ENCODE data around the gene ANO4.
"Not testable (repeated sequence)": the region's sequence is repeated elsewhere in the genome, so short reads cannot be mapped to it uniquely, and the experiment has no call there.

Gene ANO4

DNA sequence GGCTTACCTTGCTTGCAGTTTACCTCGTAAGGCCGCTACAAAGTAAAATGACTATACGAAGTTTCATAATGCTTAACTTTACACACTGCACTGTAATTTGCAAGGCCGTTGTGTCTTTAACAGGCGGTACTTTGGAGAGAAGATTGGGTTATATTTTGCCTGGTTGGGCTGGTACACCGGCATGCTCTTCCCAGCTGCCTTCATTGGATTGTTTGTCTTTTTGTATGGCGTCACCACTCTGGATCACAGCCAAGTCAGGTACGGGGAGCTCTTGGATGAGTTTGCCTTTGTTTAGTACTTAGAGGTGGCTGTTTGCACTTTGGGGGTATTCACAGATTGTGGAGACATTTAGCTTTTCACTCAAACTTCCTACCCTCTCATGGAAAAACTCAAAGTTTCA, 247.6 kb downstream of the ANO4 start:
- no peak for DNase-seq (ENCODE audit: low read depth in 2 of 2)

DNA sequence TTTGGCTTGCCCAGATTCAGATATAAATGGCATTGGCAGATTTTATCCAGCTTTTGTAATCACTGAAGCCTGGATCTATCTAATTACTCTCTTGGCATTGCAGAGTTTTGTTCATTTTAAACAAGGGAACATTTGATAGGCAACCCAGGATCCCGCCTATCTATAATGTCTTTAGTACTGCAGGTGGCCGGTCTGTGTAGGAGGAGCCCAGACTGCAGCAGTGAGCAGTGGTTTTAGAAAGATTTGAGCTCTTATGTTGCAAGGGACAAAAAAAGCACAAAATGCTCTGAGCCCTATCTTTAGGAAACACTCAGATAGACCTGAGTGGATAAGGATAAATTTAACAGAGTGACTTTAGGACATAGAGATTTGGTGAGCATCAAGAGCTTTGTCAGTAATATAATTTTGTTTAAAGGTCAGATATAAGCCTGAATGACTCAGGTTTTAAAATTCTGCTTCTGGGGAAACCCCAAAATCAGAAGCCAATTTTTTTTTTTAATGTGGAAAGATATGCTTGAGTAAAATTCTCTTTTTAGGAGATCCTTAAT, 250.0 kb downstream of the ANO4 start:
- no peak for DNase-seq (ENCODE audit: low read depth in 2 of 2)

DNA sequence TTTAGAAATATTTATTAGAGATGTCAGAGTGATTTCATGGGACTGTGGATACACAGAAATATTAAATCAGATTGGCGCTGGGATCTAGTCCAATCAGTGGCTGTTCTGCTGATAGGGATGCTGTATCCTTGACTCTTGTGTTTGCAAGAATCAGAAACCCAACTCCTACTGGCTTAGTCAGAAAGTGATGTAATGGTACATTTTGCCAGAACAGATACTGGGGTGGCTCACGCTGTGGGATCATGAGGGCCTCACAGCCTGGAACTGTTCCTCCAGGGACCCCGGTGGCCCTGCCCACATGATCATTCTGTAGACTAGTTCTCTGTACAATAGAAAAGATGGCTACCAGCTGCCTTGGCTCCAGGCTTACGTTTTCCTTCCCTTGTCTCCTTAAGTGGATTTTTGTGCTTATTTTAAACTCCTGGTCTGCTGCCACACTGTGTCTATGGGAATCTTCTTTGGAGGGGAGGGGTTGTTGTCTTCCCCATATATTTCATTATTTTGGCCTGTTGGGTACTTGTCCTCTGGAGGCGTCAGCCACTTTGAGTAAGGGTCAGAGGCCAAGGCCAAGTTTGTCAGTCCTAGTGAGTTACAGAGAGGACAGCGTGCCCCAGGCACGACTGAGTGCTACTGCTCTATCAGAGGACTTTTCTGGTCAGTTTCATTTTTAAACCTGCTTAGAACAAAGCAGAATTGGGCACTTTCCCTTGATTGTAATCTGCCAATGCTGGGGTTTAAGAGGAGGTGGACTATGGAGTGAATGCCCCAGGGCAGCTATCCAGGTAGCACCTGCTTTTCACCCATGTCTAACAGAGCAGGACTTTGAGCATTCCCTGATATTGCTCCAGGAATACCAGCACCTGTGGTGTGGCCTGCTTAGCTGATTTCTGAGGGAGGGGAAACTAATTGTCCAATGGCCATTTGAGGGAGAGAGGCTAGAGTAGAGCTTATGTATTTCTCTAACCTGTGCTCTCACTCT, 251.2 kb downstream of the ANO4 start:
- no peak for DNase-seq (ENCODE audit: low read depth in 2 of 2)

DNA sequence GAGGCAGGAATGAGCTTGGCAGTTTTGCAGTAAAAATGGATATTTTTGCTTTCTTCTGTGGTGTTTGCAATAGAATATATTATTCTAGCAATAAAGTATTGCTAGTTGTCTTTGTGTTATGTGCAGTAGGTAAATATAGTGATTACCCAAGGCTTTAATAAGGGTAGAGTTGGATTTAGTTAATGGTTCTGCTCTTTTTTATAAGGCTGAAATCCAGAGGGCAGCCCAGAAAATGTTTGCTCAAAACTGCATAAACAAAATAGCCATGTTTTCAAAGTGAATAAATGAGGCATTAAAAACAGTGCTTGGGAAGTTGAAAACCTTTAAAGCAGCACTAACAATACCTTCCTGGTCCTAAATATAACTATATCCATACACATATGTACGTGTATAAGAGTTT, 253.1 kb downstream of the ANO4 start:
- no peak for DNase-seq (ENCODE audit: low read depth in 2 of 2)

DNA sequence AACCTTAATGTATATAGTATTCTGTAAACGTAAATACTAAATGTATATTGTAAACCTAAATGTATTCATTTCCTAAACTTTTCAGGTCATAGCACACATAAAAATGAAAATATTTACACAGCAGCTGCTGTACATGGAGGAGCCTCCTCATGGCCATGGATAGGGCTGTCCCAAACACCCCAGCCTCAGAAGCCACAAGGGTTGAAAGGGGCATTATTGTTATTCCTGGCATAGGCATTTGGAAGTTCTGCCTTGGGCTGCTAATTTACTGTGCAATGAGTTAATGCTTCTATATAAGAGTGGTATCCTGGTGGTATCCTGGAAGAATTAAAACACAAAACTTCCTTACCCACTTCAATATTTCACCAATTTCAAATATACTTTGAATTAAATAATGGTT, 256.1 kb downstream of the ANO4 start:
- DNase-seq (ENCODE audit: low read depth in 2 of 2): no peak

DNA sequence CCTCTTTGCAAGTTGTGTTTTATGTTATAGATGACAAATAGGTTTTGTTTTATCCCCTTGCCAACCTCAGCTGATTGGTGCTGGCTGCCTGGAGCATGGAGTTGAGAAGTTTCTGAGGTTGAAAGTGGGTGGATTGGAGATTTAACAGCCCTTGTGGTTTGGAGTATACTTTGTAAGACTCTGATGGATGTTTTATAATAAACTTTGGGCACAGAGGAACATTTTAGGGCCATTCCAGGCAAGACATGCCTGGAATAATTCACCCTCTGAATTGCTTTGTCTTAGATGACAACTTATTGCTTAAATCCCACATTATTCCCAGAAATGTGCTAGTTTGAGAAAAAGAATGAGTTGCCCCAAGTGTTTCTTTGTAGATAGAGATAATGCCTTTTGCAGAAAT, 256.6 kb downstream of the ANO4 start:
- DNase-seq (ENCODE audit: low read depth in 2 of 2): no peak

DNA sequence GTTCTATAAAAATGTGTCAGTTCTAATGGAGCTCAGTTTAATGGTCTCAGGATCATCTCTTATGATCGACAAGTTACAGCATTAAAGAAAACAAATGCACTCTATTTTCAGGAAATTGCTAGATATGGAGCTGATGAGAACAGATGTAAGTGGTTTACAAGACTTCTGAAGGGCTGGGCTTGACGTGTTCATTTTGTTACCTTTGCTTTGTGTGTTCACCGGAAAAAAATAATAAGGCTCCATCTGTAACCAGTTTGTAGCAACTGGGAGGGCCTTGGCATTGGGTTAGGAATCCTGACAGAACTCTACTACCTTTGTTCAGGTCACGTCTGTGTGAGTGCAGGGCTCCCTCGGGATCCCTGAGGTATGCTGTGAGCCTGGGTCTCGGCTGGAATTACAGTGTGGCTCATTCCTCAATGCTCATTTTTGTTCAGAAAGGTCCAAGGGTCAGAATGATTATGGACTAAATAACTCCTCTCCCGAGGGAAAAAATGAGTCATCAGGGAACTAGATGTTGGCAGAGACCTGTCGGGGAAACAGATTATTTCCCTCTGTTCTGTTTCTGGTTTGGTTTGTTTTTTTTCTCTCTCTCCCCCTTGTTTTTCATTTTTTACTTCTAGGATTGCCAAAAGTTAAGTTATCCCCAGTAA, 257.4 kb downstream of the ANO4 start:
- DNase-seq (ENCODE audit: low read depth in 2 of 2): no peak

DNA sequence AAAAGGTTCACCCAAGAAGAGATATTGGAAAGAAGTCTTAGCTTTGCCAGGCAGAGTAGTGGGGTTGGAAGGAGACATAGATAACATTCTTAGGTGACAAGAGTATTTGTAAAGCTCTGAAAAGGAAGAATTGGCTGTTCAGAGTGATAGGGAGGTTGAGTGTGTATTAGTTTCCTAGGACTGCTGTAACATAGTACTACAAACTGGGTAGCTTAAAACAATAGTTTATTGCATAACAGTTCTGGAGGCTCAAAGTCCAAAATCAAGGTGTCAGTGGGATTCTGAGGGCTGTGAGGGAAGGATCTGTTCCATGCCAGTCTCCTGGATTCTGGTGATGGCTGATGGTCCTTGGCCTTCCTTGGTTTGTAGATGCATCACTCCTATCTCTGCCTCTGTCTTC, 258.6 kb downstream of the ANO4 start:
- no peak for DNase-seq (ENCODE audit: low read depth in 2 of 2)

DNA sequence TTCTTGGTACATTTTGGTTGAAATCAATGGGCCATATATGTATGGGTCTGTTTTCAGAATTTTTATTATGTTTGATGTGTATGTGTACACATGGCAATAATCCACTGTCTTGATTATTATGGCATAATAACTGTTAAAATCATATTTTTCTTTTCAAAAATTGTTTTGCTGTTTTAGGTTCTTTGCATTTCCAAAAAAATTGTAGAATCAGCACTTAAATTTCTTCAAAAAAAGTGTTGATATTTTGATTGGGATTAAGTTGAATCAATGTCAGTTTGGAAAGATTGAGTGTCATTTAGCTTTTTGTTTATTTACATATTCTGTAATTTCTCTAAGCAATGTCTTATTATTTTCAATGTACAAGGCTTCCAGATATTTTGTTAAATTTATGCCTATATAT, 261.4 kb downstream of the ANO4 start:
- DNase-seq (ENCODE audit: low read depth in 2 of 2): no peak

DNA sequence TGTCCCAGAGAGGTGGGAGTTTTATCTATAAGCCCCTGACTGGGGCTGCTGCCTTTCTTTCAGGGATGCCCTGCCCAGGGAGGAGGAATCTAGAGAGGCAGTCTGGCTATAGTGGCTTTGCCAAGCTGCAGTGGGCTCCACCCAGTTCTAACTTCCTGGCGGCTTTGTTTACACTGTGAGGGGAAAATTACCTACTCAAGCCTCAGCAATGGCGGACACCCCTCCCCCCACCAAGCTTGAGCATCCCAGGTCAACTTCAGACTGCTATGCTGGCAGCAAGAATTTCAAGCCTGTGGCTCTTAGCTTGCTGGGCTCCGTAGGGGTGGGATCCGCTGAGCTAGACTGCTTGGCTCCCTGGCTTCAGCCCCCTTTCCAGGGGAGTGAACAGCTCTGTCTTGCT, 267.9 kb downstream of the ANO4 start:
- not testable (repeated sequence) for DNase-seq (ENCODE audit: low read depth in 2 of 2)

DNA sequence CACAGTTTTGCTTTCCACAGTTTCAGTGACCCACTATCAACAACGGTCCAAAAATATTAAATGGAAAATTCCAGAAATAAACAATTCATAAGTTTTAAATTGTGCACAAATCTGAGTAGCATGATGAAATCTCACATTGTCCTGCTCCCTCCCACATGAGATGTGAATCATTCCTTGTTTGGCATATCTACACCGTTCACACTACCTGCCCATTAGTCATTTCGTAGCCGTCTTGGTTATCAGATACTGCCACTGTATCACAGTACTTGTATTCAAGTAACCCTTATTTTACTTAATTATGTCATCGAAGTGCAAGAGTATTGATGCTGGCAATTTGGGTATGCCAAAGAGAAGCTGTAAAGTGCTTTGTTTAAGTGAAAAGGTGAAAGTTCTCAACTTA, 270.1 kb downstream of the ANO4 start:
- DNase-seq (ENCODE audit: low read depth in 2 of 2): no peak

DNA sequence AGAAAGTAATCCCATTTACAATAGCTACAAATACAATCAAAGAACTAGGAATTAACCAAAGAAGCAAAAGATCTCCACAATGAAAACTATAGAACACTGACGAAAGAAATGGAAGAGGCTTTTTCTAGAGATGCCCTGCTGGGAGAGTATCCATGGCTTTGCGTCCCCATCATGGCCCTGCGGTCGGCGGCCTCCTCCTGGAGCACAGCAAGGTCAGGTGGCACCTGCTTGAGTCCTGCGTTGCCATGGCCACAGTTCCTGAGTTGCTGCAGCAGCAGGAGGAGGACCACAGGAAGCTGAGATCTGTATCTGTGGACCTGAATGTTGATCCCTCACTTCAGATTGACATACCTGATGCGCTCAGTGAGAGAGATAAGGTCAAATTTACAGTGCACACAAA, 271.9 kb downstream of the ANO4 start:
- no peak for DNase-seq (ENCODE audit: low read depth in 2 of 2)

DNA sequence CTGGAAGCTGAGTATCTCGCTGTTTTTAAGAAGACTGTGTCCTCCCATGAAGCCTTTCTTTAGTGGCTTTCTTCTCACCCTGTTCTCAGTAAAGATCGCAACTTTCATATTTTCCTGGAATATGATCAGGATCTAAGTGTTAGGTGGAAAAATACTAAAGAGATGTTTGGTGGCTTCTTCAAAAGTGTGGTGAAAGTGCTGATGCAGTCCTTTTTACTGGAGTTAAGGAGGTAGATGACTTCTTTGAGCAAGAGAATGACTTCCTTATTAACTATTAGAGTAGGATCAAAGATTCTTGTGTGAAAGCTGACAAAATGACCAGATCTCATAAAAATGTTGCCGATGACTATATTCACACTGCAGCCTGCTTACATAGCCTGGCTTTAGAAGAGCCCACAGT, 273.8 kb downstream of the ANO4 start:
- no peak for DNase-seq (ENCODE audit: low read depth in 2 of 2)

DNA sequence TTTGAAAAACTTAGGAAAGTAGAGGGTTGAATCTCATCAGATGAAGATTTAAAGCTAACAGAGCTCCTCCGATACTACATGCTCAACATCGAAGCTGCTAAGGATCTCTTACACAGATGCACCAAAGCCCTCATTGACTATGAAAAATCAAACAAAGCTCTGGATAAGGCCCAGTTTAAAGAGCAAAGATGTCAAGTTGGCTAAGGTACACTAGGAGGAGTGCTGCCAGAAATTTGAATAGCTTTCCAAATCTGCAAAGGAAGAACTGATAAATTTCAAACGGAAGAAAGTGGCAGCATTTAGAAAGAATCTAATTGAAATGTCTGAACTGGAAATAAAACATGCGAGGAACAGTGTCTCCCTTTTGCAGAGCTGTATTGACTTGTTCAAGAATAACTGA, 274.3 kb downstream of the ANO4 start:
- no peak for DNase-seq (ENCODE audit: low read depth in 2 of 2)

DNA sequence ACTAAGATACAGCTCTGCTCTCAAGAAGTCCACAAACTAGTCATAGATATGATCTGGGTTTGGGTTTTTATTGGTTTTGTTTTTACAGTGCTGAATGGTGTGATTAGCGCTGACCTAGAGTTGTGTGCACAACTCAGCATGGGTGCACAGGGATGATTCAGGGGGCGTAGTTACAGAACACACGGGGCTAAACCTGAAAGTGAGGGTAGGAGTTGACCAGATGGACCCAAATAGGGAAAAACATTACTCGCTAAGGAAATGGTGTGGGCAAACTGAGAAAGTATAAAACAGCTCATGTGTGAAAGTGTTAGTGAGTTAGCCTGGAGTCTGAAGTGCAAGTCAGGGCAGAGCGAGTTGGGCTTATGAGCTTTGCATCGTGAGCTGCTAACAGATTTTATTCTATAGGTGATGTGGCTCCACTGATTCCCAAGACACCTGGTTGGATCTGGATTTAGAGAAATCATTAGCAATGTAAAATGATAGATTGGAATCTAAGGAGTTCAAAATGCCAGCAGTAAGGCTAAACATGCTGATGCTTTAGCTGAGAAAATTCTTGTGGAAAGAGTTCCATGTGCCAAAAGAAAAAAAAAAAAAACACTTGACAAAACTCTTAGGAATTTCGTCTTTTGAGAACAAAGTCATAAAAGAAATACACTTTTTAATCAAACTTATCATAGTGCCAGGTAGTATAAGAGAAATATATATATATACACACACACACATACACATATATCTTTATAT, 280.5 kb downstream of the ANO4 start:
- no peak for DNase-seq (ENCODE audit: low read depth in 2 of 2)

DNA sequence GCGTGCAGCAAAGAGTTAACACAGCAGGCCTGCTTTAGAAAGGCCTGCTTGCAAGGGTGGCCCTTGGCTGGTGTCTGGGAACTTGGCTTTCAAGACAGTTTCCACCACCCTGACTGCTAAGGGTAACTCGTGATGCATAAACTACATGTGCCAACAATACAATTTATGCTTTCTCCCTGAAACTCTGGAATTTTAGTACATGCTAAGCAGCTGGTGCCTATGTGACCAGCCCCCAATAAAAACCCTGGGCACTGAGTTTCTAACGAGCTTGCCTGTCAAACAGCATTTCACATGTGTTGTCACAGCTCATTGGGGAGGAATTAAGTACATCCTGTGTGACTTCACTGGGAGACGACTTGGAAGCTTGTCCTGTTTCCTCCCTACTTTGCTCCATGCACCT, 282.3 kb downstream of the ANO4 start:
- DNase-seq (ENCODE audit: low read depth in 2 of 2): no peak

DNA sequence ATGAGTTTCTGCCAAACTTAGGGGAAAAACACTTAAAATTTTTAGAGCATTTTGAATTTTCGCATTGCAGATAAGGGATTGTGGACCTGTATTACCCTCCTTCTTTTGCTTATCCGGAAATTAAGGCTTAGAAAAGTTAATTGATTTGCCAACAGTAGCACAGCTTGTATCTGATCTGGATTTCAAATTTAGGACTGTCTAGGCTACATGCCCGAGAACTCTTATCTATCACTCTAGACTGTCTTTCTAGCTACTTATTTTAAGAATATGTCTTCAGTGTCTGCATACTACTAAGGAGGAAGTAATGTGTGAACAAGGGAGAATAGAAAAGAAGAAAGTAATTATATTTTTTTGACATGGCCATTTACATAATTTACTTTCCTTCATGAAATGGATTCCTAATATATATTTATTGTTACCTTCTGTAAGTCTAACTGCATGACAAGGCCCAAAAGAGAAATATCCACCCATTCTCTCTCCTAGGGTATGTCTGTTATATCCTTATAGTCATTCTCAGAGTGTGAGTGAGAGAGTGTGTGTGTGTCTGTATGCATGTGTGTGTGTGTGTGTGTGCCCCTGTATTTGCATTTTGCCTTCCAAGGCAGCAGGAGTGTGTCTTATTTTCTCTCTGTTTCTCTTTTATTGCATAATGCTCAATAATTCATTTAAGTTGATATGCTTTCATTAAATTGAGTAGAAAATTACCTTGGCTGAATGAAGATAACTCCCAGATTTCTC, 283.4 kb downstream of the ANO4 start:
- DNase-seq (ENCODE audit: low read depth in 2 of 2): no peak

DNA sequence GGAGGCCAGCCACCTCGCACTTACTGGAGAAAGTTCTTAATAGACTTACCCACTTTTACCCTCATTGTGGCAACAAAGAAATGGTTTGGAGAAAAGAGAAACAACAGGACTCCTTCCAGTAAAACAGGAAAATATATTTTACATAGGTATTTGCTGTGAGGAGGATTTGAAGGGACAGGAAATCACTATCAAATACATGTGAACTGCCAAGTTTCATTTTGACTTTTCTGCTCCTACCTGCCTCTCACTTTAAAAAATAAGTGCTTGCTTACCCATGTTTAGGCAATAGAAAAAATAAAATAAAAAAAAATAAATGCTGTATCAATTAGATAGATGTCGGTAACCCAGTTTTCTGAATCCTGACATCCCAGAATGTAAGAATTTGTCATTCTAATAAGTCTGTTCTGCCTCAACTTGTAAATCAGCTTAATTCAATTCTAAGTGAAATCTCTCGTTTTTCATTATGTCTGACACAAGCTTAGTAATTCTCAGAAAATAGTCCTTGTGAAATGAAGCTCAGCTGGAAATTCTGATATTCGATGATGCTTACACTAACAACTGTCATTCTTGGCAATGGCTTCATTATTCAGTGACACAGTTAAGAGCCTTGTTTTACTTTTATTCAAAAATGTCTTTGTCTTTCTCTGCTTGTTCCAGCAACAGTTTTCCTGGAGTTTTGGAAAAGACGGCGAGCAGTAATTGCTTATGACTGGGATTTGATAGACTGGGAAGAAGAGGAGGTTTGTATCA, 284.1 kb downstream of the ANO4 start:
- DNase-seq (ENCODE audit: low read depth in 2 of 2): no peak

DNA sequence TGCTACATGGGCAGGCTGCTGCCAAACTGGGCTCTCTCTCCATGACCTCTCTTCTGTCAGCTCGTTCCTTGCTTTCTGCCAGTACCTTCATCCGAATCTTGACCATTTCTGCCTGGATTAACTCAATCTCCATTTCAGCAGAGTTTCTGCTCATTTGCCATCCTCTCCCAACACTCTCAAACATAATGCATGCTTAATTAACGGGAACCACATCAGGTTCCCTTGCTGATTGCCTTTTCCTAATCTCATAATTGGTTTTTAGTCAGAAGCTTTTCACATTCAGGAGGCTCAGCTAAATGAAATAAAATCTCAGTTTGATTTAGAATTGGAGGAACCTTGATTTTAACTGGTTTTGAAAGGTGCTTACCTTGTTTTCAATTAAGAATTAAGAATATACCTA, 288.1 kb downstream of the ANO4 start:
- DNase-seq (ENCODE audit: low read depth in 2 of 2): no peak

DNA sequence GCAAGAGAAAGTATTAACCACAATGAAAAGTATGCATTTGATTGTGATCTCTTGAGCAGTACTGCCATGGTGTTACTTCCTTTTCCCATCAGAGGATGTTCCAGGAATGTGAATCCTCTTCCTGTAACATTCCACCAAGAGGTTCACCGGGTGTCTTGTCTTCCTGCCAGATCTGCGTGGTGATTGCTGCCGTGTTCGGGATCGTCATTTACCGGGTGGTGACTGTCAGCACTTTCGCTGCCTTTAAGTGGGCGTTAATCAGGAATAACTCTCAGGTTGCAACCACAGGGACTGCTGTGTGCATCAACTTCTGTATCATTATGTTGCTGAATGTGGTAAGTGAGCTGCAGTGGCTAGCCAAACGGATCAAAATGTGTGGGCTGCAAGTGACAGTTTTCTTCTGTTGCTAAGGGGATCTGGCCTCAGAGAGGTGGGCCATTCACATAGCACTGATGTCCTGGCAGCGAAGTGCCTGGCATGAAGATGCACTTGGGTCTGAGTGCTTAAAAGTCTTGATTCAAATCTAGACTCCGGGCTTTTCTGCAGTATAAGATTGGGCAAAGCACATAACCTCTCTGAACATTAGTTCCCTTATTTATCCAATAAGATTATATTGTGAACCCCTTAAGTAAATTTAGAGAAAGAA, 292.0 kb downstream of the ANO4 start:
- no peak for DNase-seq (ENCODE audit: low read depth in 2 of 2)

Data from activated CD4-positive, alpha-beta T cell treated with anti-CD3 and anti-CD28 coated beads for 24 hours (primary cell).